ENCODE data around the gene PIK3R5.

- TF ChIP-seq CTCF (IDR thresholded peaks at IDR 0.05) (no peak), POLR2A (IDR thresholded peaks at IDR 0.05) (no peak), POLR2AphosphoS5 (IDR thresholded peaks at IDR 0.05) (no peak)
Observed at GRCh38 chr17:8949061-8949661, 16.3 kb downstream of the PIK3R5 start.

Data from prostate gland (tissue), 2 donors.